ENCODE results near the gene PCTP. TPM values are rescaled to one million over a fixed set of nuclear protein-coding genes. Genes with fewer than 3 reads are reported as not detected.
A peak's percentile ranks its signal among the peaks of the same experiment; 100 is the strongest.

Gene PCTP
- total and polyA plus RNA-seq, 5 donors, result 11.9 to 17.6 (median 15.9) TPM

GRCh38 chr17:55727920-55728319, 22.9 kb upstream of the PCTP start:
- peaks cover 8% of the 10 kb centered on the region for H3K4me1 ChIP-seq (ENCODE audit: control insufficient read depth, insufficient read depth, low read length)
- no peak overlapping the region for H3K4me3 ChIP-seq (ENCODE audit: low read length)
- 93% methylated on average over 1 of the region's 1 CpG for WGBS
- no peaks in the 10 kb centered on the region for H3K27me3 ChIP-seq (ENCODE audit: control insufficient read depth, insufficient read depth)
- no peak for ATAC-seq
- no peak for DNase-seq
- H3K9me3 ChIP-seq (ENCODE audit: control insufficient read depth, low read length), result no peaks in the 10 kb centered on the region
- no peak overlapping the region for H3K27ac ChIP-seq (ENCODE audit: low read length)
- intact Hi-C loops (cut with DNase I), result no loop called here

DNA sequence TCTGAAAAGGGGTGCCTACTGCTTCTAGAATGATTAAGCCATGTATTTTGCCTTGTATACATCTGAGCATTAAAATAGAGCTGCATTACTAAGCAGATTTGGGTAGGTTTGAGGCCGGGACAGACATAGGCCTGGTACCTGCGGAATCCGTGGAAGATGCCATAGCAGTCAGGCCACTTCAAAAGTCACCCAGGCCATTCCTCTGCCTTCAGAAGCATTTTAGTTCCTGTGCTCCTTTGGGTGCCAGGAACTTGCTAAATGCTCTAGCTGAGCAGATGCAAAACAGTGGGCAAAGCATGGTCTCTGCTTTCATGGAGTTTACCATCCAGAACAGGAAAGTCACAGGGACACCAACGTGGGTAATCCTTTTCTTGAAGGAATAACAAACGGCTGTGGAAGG, 22.5 kb upstream of the PCTP start:
- Histone ChIP-seq H3K9me3 (ENCODE audit: control insufficient read depth, low read length) (no peaks in the 10 kb centered on the region), H3K4me3 (ENCODE audit: low read length) (no peak overlapping the region), H3K4me1 (ENCODE audit: control insufficient read depth, insufficient read depth, low read length) (peaks cover 10% of the 10 kb centered on the region), H3K27me3 (ENCODE audit: control insufficient read depth, insufficient read depth) (no peaks in the 10 kb centered on the region), H3K27ac (ENCODE audit: low read length) (peak overlapping the region; percentile 15)
- DNase-seq, result no peak
- WGBS, result 87% methylated on average over 5 of the region's 5 CpGs
- no peak for ATAC-seq
- intact Hi-C loops (cut with DNase I), result no loop called here

DNA sequence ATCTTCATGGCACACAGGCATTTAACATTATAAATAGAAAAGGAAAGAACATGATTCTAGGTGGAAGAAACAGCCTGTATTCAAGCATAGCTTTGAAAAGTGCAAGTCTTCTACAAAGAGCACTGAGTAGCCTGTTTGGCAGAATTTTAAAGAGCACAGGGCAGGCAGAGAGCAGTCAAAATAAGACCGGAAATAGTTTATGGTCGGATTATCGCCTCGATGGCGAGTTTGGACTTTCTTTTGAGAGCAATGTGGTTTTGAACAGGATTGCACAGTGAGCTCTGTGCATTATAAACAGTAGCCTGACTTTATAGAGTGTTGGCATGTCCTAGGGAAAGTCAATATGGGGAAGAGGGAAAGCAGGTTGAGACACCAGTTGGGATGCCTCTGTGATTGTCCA, 22.0 kb upstream of the PCTP start:
- 81% methylated on average over 5 of the region's 5 CpGs for WGBS
- no peak overlapping the region for H3K4me3 ChIP-seq (ENCODE audit: low read length)
- DNase-seq (no peak), ATAC-seq (no peak)
- H3K27ac ChIP-seq (ENCODE audit: low read length), result peak overlapping the region; percentile 15
- H3K27me3 ChIP-seq (ENCODE audit: control insufficient read depth, insufficient read depth), result no peaks in the 10 kb centered on the region
- peaks cover 11% of the 10 kb centered on the region for H3K4me1 ChIP-seq (ENCODE audit: control insufficient read depth, insufficient read depth, low read length)
- no peaks in the 10 kb centered on the region for H3K9me3 ChIP-seq (ENCODE audit: control insufficient read depth, low read length)
- intact Hi-C loops (cut with DNase I), result no loop called here

DNA sequence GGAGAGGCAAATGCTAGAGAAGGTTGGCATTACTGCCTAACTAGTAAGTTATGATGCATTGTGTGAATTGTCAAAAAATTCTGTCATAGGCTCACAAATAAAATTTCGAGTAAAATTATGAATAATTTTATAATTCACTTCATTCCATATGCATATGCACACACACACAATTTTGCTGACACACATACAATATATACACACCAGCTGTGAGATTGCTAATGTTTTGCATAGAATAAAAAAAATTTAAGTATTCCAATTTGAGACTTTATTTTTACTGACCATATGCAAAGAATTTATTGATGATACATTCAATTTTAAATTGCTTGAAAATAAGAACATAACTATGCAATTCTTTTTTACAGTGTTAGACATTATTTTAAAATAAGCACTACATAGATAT, 21.4 kb upstream of the PCTP start:
- intact Hi-C loops (cut with DNase I), result no loop called here
- ATAC-seq, result no peak

DNA sequence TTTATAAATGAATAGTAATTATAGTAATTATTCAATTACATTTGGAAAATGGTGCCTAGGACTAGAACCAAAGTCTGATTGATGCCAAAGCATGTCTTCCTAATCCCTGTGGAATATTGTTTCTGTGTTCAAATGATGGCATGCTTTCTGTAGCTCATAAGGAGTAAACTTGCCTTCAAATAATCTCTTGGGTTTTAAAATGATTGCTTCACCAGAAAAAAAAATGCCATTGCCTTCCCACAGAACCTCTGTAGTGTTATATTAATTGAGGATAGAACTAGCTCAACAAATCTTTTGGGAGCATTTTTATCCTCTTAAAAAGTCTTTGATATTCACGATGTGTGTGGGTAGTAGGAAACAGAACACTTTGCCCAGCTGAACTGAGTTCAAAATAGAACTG, 20.5 kb upstream of the PCTP start:
- intact Hi-C loops (cut with DNase I), result no loop called here
- ATAC-seq, result no peak
- H3K9me3 ChIP-seq (ENCODE audit: control insufficient read depth, low read length), result no peaks in the 10 kb centered on the region
- H3K27me3 ChIP-seq (ENCODE audit: control insufficient read depth, insufficient read depth), result no peaks in the 10 kb centered on the region
- no peak overlapping the region for H3K27ac ChIP-seq (ENCODE audit: low read length)
- peaks cover 11% of the 10 kb centered on the region for H3K4me1 ChIP-seq (ENCODE audit: control insufficient read depth, insufficient read depth, low read length)
- no peak for DNase-seq
- H3K4me3 ChIP-seq (ENCODE audit: low read length), result peak overlapping the region; percentile 72
- 6% methylated on average over 1 of the region's 1 CpG for WGBS

More for the DNA sequence above, 21.4 kb upstream of the PCTP start:
- peaks cover 11% of the 10 kb centered on the region for H3K4me1 ChIP-seq (ENCODE audit: control insufficient read depth, insufficient read depth, low read length)
- no peak for DNase-seq
- no peak overlapping the region for H3K27ac ChIP-seq (ENCODE audit: low read length)
- H3K9me3 ChIP-seq (ENCODE audit: control insufficient read depth, low read length), result no peaks in the 10 kb centered on the region
- H3K27me3 ChIP-seq (ENCODE audit: control insufficient read depth, insufficient read depth), result no peaks in the 10 kb centered on the region
- 93% methylated on average over 1 of the region's 1 CpG for WGBS
- peak overlapping the region; percentile 59 for H3K4me3 ChIP-seq (ENCODE audit: low read length)

GRCh38 chr17:55730808-55731207, 20.0 kb upstream of the PCTP start:
- Histone ChIP-seq H3K27ac (ENCODE audit: low read length) (peak overlapping the region; percentile 56), H3K27me3 (ENCODE audit: control insufficient read depth, insufficient read depth) (no peaks in the 10 kb centered on the region), H3K4me3 (ENCODE audit: low read length) (peak overlapping the region; percentile 72), H3K9me3 (ENCODE audit: control insufficient read depth, low read length) (no peaks in the 10 kb centered on the region), H3K4me1 (ENCODE audit: control insufficient read depth, insufficient read depth, low read length) (peaks cover 11% of the 10 kb centered on the region)
- DNase-seq (no peak), ATAC-seq (peak; percentile 31 to 46)
- intact Hi-C loops (cut with DNase I), result no loop called here
- 11% methylated on average over 3 of the region's 3 CpGs for WGBS

DNA sequence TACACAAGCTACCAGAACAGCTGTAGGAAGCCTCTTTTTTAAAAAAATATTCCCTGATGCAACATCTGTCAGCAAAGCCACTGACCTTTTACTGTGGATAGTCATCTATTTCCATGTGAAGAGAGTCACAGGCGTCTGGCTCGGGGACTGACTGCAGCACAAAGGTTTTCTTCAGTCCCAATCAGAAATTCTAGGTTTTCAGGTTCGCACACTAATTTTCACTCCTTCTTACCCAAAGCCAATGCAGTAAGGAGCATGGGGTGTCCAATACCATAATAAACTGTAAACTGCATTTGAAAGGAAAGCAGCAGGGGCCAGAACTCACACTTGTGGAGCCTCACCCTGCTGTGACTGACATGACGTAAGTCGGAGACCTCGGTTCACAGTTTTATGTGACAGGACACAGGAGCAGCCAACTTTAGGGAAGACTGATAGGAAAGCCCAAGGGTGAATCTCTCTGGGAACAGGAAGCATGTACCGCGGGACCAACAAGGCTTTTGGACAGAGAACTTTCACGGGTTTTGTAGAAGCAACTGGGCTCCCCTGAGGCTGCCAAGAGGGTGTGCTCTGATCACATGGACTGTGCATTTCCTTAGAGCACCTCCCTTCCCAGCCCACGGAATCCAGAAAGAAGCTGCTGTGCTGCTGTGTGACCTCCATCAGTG, 19.1 kb upstream of the PCTP start:
- Histone ChIP-seq H3K27ac (ENCODE audit: low read length) (peak overlapping the region; percentile 99), H3K4me1 (ENCODE audit: control insufficient read depth, insufficient read depth, low read length) (peaks cover 7% of the 10 kb centered on the region), H3K27me3 (ENCODE audit: control insufficient read depth, insufficient read depth) (no peaks in the 10 kb centered on the region), H3K4me3 (ENCODE audit: low read length) (peak overlapping the region; percentile 72), H3K9me3 (ENCODE audit: control insufficient read depth, low read length) (no peaks in the 10 kb centered on the region)
- intact Hi-C loops (cut with DNase I), result no loop called here
- ATAC-seq, result peak; percentile 93 to 94
- DNase-seq, result peak; percentile 81 to 93 (median 85)
- WGBS, result 14% methylated on average over 10 of the region's 10 CpGs

- peak overlapping the region; percentile 1 for H3K27ac ChIP-seq (ENCODE audit: low read length)
- WGBS, result 46% methylated on average over 4 of the region's 4 CpGs
- peak in 1 of 3 donors; percentile 49 for DNase-seq
- peaks cover 3% of the 10 kb centered on the region for H3K4me1 ChIP-seq (ENCODE audit: control insufficient read depth, insufficient read depth, low read length)
- no peaks in the 10 kb centered on the region for H3K27me3 ChIP-seq (ENCODE audit: control insufficient read depth, insufficient read depth)
- no peaks in the 10 kb centered on the region for H3K9me3 ChIP-seq (ENCODE audit: control insufficient read depth, low read length)
- intact Hi-C loops (cut with DNase I), result no loop called here
- ATAC-seq, result no peak
- no peak overlapping the region for H3K4me3 ChIP-seq (ENCODE audit: low read length)
Observed at GRCh38 chr17:55734128-55734781, 16.6 kb upstream of the PCTP start.

GRCh38 chr17:55735731-55736405, 15.0 kb upstream of the PCTP start:
- ATAC-seq, result no peak
- peak in 1 of 3 donors; percentile 28 for DNase-seq
- WGBS, result 36% methylated on average over 5 of the region's 5 CpGs
- H3K9me3 ChIP-seq (ENCODE audit: control insufficient read depth, low read length), result no peaks in the 10 kb centered on the region
- peaks cover 3% of the 10 kb centered on the region for H3K4me1 ChIP-seq (ENCODE audit: control insufficient read depth, insufficient read depth, low read length)
- no peaks in the 10 kb centered on the region for H3K27me3 ChIP-seq (ENCODE audit: control insufficient read depth, insufficient read depth)
- no peak overlapping the region for H3K27ac ChIP-seq (ENCODE audit: low read length)
- intact Hi-C loops (cut with DNase I), result no loop called here
- H3K4me3 ChIP-seq (ENCODE audit: low read length), result no peak overlapping the region

DNA sequence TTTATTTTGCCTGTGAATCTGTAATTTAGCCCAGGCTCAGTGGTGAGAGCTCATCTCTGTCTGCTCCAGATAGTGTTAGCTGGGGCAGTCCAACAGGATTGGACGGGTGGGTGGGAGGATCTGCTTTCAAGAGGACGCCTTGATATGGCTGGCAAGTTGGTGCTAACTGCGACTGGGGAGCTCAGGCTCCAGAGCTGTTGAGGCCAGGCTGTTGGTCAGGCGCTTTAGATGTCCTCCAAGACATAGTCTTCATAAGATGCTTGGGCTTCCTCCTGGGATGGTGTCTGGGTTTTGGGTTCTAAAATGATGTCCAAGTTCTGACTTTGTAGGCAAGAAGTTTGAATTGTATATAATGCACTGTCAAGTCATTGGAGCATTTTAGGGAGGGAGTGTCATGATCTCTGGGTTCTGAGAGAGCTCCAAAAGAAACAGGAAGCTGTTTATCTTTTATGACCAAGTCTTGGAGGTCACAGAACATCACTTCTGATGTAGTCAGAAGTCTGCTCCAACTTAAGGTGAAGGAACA, 12.8 kb upstream of the PCTP start:
- DNase-seq (no peak), ATAC-seq (peak in 1 of 2 donors; percentile 66)
- 65% methylated on average over 4 of the region's 4 CpGs for WGBS
- Histone ChIP-seq H3K9me3 (ENCODE audit: control insufficient read depth, low read length) (no peaks in the 10 kb centered on the region), H3K4me3 (ENCODE audit: low read length) (no peak overlapping the region), H3K27ac (ENCODE audit: low read length) (no peak overlapping the region), H3K27me3 (ENCODE audit: control insufficient read depth, insufficient read depth) (no peaks in the 10 kb centered on the region), H3K4me1 (ENCODE audit: control insufficient read depth, insufficient read depth, low read length) (peaks cover 3% of the 10 kb centered on the region)
- intact Hi-C loops (cut with DNase I), result no loop called here

All from right cardiac atrium (tissue), 5 donors.